H1 (cell line): ENCODE measurements around the gene CYB5R3. TPM values are rescaled to one million over a fixed set of nuclear protein-coding genes. Genes with fewer than 3 reads are reported as not detected.

ENCODE experiments used
- CTCF ChIA-PET: fragments of 300-600 bp; sonication (Branson Sonifier 250); formaldehyde crosslinking; loops from one replicate; lab custom pipeline; 2021; ENCODE audit not compliant: partially characterized antibody; lab: Charles Lee
- POLR2A ChIA-PET: fragments of 300-600 bp; sonication (Branson Sonifier 250); formaldehyde crosslinking; loops from one replicate; lab custom pipeline; 2021; ENCODE audit warnings: inconsistent platforms; ENCODE audit not compliant: partially characterized antibody; lab: Charles Lee
- DNase-seq, 2 experiments: peaks; one replicate each; pipeline versions ENCODE4 v3.0.0 to v3.0.0-alpha.2; 2010 to 2022; ENCODE audit warnings: low spot score in 2 of 2, low read depth in 1 of 2, mixed read lengths in 1 of 2
- FAIRE-seq: peaks from 2 replicates; lab custom pipeline; 2011; peaks lifted over from hg19 to GRCh38; lab: Jason Lieb, UNC
- H2AFZ ChIP-seq: 2 replicates; pipeline ENCODE4 v1.8.1; 2012; ENCODE audit warnings: low read length, inconsistent platforms
- H2AK5ac ChIP-seq: 2 replicates; pipeline ENCODE4 v1.6.1; 2013; ENCODE audit warnings: low read depth, low read length
- H2BK120ac ChIP-seq: replicated peaks from 2 replicates; pipeline ENCODE3; 2013; ENCODE audit warnings: low read depth, low read length, inconsistent platforms
- H2BK12ac ChIP-seq: 2 replicates; pipeline ENCODE4 v1.6.1; 2013; ENCODE audit warnings: low read depth, low read length
- H2BK15ac ChIP-seq: 2 replicates; pipeline ENCODE4 v1.6.1; 2013; ENCODE audit warnings: low read length
- H2BK20ac ChIP-seq: 2 replicates; pipeline ENCODE4 v1.6.1; 2013; ENCODE audit warnings: low read length
- H2BK5ac ChIP-seq: 2 replicates; pipeline ENCODE4 v1.6.1; 2013; ENCODE audit warnings: low read depth, low read length
- H3K14ac ChIP-seq: 2 replicates; pipeline ENCODE4 v1.6.1; 2013; ENCODE audit warnings: inconsistent platforms; ENCODE audit not compliant: insufficient read length
- H3K18ac ChIP-seq: 2 replicates; pipeline ENCODE4 v1.6.1; 2013; ENCODE audit warnings: low read length; ENCODE audit errors: extremely low read depth
- H3K23ac ChIP-seq: 2 replicates; pipeline ENCODE4 v1.6.1; 2013; ENCODE audit warnings: inconsistent platforms; ENCODE audit not compliant: insufficient read length
- H3K23me2 ChIP-seq: 2 replicates; pipeline ENCODE4 v1.6.1; 2013; ENCODE audit warnings: low read depth, low read length
- H3K27ac ChIP-seq: 2 replicates; pipeline ENCODE4 v1.6.1; 2011; ENCODE audit warnings: low read depth, low read length, inconsistent platforms
- H3K27me3 ChIP-seq, 4 experiments: replicated peaks in 1 of 4; 1 replicate in 1 of 4; 2 replicates in 3 of 4; pipeline versions ENCODE4 v1.6.1 to v1.8.1; 2011 to 2013; ENCODE audit warnings: low read length in 3 of 4, mild to moderate bottlenecking in 3 of 4, inconsistent platforms in 2 of 4, mixed read lengths in 2 of 4, moderate library complexity in 1 of 4; ENCODE audit not compliant: control insufficient read depth in 3 of 4, insufficient read depth in 3 of 4; ENCODE audit errors: extremely low read depth in 1 of 4
- H3K36me3 ChIP-seq, 4 experiments: 2 replicates each; pipeline versions ENCODE4 v1.6.1 to v1.8.1; 2011 to 2013; ENCODE audit warnings: mild to moderate bottlenecking in 4 of 4, low read length in 3 of 4, moderate library complexity in 2 of 4, control low read depth in 1 of 4, inconsistent platforms in 1 of 4; ENCODE audit not compliant: insufficient read depth in 4 of 4, control insufficient read depth in 2 of 4
- H3K4ac ChIP-seq: replicated peaks from 2 replicates; pipeline ENCODE3; 2013; ENCODE audit warnings: low read length, low read depth, mixed read lengths, inconsistent platforms; ENCODE audit not compliant: insufficient read length
- H3K4me1 ChIP-seq, 4 experiments: replicated peaks in 1 of 4; 1 replicate in 1 of 4; 2 replicates in 3 of 4; pipeline versions ENCODE4 v1.6.1 to v1.8.1; 2011 to 2013; ENCODE audit warnings: low read length in 3 of 4, inconsistent platforms in 2 of 4, mixed read lengths in 1 of 4; ENCODE audit not compliant: insufficient read depth in 4 of 4, control insufficient read depth in 3 of 4
- H3K4me2 ChIP-seq, 2 experiments: 2 replicates each; pipeline versions ENCODE4 v1.6.1 to v1.8.1; 2011 to 2013; ENCODE audit warnings: low read depth in 2 of 2, low read length in 2 of 2, control low read depth in 1 of 2, inconsistent platforms in 1 of 2, mild to moderate bottlenecking in 1 of 2; ENCODE audit not compliant: insufficient read depth in 1 of 2
- H3K4me3 ChIP-seq, 4 experiments: fragments of 200-600, 300-600 bp in 1 of 4; sonication (generic), shearing (Covaris generic), sonication (Bioruptor Twin) in 1 of 4; 2 replicates each; pipeline versions ENCODE4 v1.5.1 to v1.8.1; 2011 to 2016; ENCODE audit warnings: low read length in 4 of 4, low read depth in 3 of 4, control low read depth in 2 of 4, inconsistent platforms in 2 of 4, mild to moderate bottlenecking in 2 of 4, mixed read lengths in 1 of 4, moderate library complexity in 1 of 4; ENCODE audit not compliant: insufficient read depth in 2 of 4; ENCODE audit errors: extremely low read depth in 1 of 4
- H3K56ac ChIP-seq: replicated peaks from 2 replicates; pipeline ENCODE3; 2013; ENCODE audit warnings: low read depth, mild to moderate bottlenecking, mixed read lengths, low read length, inconsistent platforms; ENCODE audit not compliant: insufficient read length
- H3K79me1 ChIP-seq: 2 replicates; pipeline ENCODE4 v1.6.1; 2013; ENCODE audit warnings: low read depth, low read length, control low read depth
- H3K79me2 ChIP-seq, 2 experiments: 2 replicates each; pipeline versions ENCODE4 v1.6.1 to v1.8.1; 2012 to 2013; ENCODE audit warnings: low read length in 2 of 2, mild to moderate bottlenecking in 2 of 2, inconsistent platforms in 1 of 2; ENCODE audit not compliant: insufficient read depth in 2 of 2, control insufficient read depth in 1 of 2
- H3K9ac ChIP-seq, 4 experiments: replicated peaks in 1 of 4; 1 replicate in 1 of 4; 2 replicates in 3 of 4; pipeline versions ENCODE4 v1.6.1 to v1.8.1; 2011 to 2013; ENCODE audit warnings: low read depth in 3 of 4, low read length in 3 of 4, control low read depth in 2 of 4, mild to moderate bottlenecking in 2 of 4, moderate library complexity in 2 of 4, inconsistent platforms in 1 of 4; ENCODE audit errors: extremely low read depth in 1 of 4
- H3K9me3 ChIP-seq, 2 experiments: 2 replicates each; pipeline versions ENCODE4 v1.6.1 to v1.8.1; 2012 to 2013; ENCODE audit warnings: mild to moderate bottlenecking in 2 of 2, moderate library complexity in 2 of 2, control low read depth in 1 of 2, inconsistent platforms in 1 of 2, low read depth in 1 of 2, low read length in 1 of 2, mixed read lengths in 1 of 2; ENCODE audit not compliant: insufficient read depth in 2 of 2
- H4K20me1 ChIP-seq, 2 experiments: replicated peaks in 1 of 2; 2 replicates each; pipeline versions ENCODE3 to v1.8.1; 2011 to 2013; ENCODE audit warnings: inconsistent platforms in 2 of 2, low read length in 2 of 2, mild to moderate bottlenecking in 1 of 2; ENCODE audit not compliant: insufficient read depth in 2 of 2, control insufficient read depth in 1 of 2
- H4K5ac ChIP-seq: 2 replicates; pipeline ENCODE4 v1.6.1; 2013; ENCODE audit warnings: low read length, low read depth, mixed read lengths, inconsistent platforms; ENCODE audit not compliant: insufficient read length
- H4K8ac ChIP-seq: 2 replicates; pipeline ENCODE4 v1.8.0; 2013; ENCODE audit warnings: mild to moderate bottlenecking, moderate library complexity, low read length, inconsistent platforms; ENCODE audit not compliant: insufficient read depth; ENCODE audit errors: extremely low read depth
- H4K91ac ChIP-seq: replicated peaks from 2 replicates; pipeline ENCODE3; 2013; ENCODE audit warnings: low read length, mixed read lengths, inconsistent platforms; ENCODE audit not compliant: insufficient read length
- WGBS, 2 experiments: shearing (Covaris generic) in 1 of 2; methylation state at CpG; one replicate each; pipeline versions ENCODE4 v1.1.6 to v1.1.7; 2013 to 2015; ENCODE audit warnings: low lambda C conversion rate in 2 of 2, mixed read lengths in 2 of 2, inconsistent platforms in 1 of 2, low coverage in 1 of 2, missing lambda C conversion rate in 1 of 2; ENCODE audit not compliant: insufficient replicate concordance in 2 of 2, insufficient coverage in 1 of 2, insufficient read length in 1 of 2; ENCODE audit errors: extremely low coverage in 1 of 2, missing lambda C conversion rate in 1 of 2; 5-methylcytosine and 5-hydroxymethylcytosine counted together
- polyA plus RNA-seq, 7 experiments: library from polyadenylated mRNA; depleted of rRNA in 3 of 7; stranded (reverse) in 5 of 7; unstranded in 2 of 7; fragments of >200 nt in 5 of 7; fragments of 200-250 nt in 2 of 7; gene quantifications; 1 replicate in 5 of 7; 2 replicates in 1 of 7; 4 replicates in 1 of 7; pipeline versions ENCODE4 v1.2.1 to v1.2.3, GENCODE V29; 2011 to 2013; ENCODE audit warnings: missing spikeins in 2 of 7, mixed read lengths in 2 of 7
- total RNA-seq: library from RNA; stranded (reverse); fragmentation: NEBNext Ultra II Directional; extraction: Animal tissue kit (Norgen Biotek cat#: 25700); gene quantifications from 2 replicates; pipeline ENCODE4 v1.2.1, GENCODE V29; 2021

The CYB5R3 gene
- total and polyA plus RNA-seq, 2 of the 8 experiments (the other 6 are each of a cell fraction or from before 2014, with no cell fraction given) = 75.3 to 113 TPM

DNA sequence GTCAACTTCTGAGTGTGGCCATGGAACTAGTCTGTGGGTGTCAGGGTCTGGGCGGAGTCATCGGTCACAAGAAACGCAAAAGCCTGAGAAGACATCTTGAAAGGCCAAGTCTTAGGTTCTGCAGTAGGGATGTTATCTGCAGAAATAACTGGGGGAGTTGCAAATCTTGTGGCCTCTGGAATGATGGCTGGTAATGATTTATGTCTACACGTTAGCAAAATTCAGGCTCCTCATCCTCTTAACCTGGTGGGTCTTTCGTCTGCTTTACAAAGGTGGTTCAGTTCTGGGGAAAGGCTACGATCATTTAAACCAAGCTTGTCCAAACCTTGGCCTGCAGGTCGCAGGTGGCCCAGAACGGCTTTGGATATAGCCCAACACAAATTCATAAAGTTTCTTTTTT is 7.4 kb upstream of the CYB5R3 start:
- H4K20me1 ChIP-seq = no peaks in the 10 kb centered on the region
- no peak overlapping the region for H4K5ac ChIP-seq
- H4K91ac ChIP-seq = no peak overlapping the region
- POLR2A ChIA-PET = interaction anchor here (9.4 kb wide), 1 partner anchor 41 kb away, joined by 74 read pairs; the partner anchor contains the start of gene POLDIP3
- no peak overlapping the region for H3K23ac ChIP-seq
- no peak overlapping the region for H3K27ac ChIP-seq
- no peak overlapping the region for H2BK5ac ChIP-seq
- H3K23me2 ChIP-seq = no peaks in the 10 kb centered on the region; the same call in 1 of the 2 replicates
- H3K4me1 ChIP-seq = no peaks in the 10 kb centered on the region
- DNase-seq = no peak
- H3K4me2 ChIP-seq = no peak overlapping the region
- H3K56ac ChIP-seq = no peak overlapping the region
- no peaks in the 10 kb centered on the region; the same call in 1 of the 2 replicates for H3K79me1 ChIP-seq
- H2BK15ac ChIP-seq = no peak overlapping the region
- no peak overlapping the region for H2AFZ ChIP-seq
- no peak for FAIRE-seq
- H3K4me3 ChIP-seq = no peak overlapping the region
- H3K18ac ChIP-seq = no peak overlapping the region
- no peak overlapping the region for H2BK12ac ChIP-seq
- H2AK5ac ChIP-seq = no peak overlapping the region
- H3K9ac ChIP-seq = no peak overlapping the region
- H3K9me3 ChIP-seq = no peaks in the 10 kb centered on the region
- no peak overlapping the region for H2BK120ac ChIP-seq
- no peak overlapping the region for H3K4ac ChIP-seq
- H2BK20ac ChIP-seq = no peak overlapping the region
- no peaks in the 10 kb centered on the region for H3K36me3 ChIP-seq
- no peak overlapping the region for H3K14ac ChIP-seq
- CTCF ChIA-PET = interaction anchor here (1.1 to 3.9 kb wide), 2 partner anchors 35 to 149 kb away, joined by 3 to 22 read pairs; no protein-coding TSS in a partner anchor
- no peaks in the 10 kb centered on the region for H3K27me3 ChIP-seq
- H3K79me2 ChIP-seq = no peaks in the 10 kb centered on the region
- whole genome bisulfite sequencing, 2 experiments = 95% methylated on average over 6 of the region's 8 CpGs; no CpG with 5 or more reads in 1 of the 2 experiments
- H4K8ac ChIP-seq = no peak overlapping the region
